ENCODE data around the gene GJB4.

GRCh38 chr1:34763142-34763781 lies 3.7 kb downstream of the GJB4 start:
- TF ChIP-seq FOXJ3 (CRISPR knock-in tag; IDR thresholded peaks at IDR 0.05; ENCODE audit: borderline replicate concordance) = no peak
- TF ChIP-seq, protein P1, sequence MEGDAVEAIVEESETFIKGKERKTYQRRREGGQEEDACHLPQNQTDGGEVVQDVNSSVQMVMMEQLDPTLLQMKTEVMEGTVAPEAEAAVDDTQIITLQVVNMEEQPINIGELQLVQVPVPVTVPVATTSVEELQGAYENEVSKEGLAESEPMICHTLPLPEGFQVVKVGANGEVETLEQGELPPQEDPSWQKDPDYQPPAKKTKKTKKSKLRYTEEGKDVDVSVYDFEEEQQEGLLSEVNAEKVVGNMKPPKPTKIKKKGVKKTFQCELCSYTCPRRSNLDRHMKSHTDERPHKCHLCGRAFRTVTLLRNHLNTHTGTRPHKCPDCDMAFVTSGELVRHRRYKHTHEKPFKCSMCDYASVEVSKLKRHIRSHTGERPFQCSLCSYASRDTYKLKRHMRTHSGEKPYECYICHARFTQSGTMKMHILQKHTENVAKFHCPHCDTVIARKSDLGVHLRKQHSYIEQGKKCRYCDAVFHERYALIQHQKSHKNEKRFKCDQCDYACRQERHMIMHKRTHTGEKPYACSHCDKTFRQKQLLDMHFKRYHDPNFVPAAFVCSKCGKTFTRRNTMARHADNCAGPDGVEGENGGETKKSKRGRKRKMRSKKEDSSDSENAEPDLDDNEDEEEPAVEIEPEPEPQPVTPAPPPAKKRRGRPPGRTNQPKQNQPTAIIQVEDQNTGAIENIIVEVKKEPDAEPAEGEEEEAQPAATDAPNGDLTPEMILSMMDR (IDR thresholded peaks at IDR 0.05) = no peak
- no peak for TF ChIP-seq USF2 (CRISPR knock-in tag; IDR thresholded peaks at IDR 0.05)
- TF ChIP-seq SP1 (CRISPR knock-in tag; conservative IDR thresholded peaks at IDR 0.05) = no peak
- TF ChIP-seq JUN (CRISPR knock-in tag; IDR thresholded peaks at IDR 0.05) = no peak
- no peak for TF ChIP-seq NR2C2 (CRISPR knock-in tag; IDR thresholded peaks at IDR 0.05)
- no peak for TF ChIP-seq TP53 (CRISPR knock-in tag; IDR thresholded peaks at IDR 0.05)
- no peak for TF ChIP-seq HMGXB4 (CRISPR knock-in tag; IDR thresholded peaks at IDR 0.05)
- no peak for TF ChIP-seq MXD4 (CRISPR knock-in tag; IDR thresholded peaks at IDR 0.05; ENCODE audit: borderline replicate concordance)
- TF ChIP-seq, protein P2, sequence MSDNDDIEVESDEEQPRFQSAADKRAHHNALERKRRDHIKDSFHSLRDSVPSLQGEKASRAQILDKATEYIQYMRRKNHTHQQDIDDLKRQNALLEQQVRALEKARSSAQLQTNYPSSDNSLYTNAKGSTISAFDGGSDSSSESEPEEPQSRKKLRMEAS (CRISPR knock-in tag; IDR thresholded peaks at IDR 0.05) = no peak
- TF ChIP-seq RELA (CRISPR knock-in tag; IDR thresholded peaks at IDR 0.05; ENCODE audit: borderline replicate concordance) = no peak
- TF ChIP-seq ZBTB43 (CRISPR knock-in tag; IDR thresholded peaks at IDR 0.05) = no peak
